HG03439 (cell line): ENCODE measurements around the gene RHOF.
"Not testable (repeated sequence)": the region's sequence is repeated elsewhere in the genome, so short reads cannot be mapped to it uniquely, and the experiment has no call there.

Source experiments
- ATAC-seq: cut with Tn5 transposase; IDR thresholded peaks from one replicate; pipeline ENCODE4 v1.9.1; 2021; ENCODE audit warnings: mild to moderate bottlenecking, moderate library complexity; ENCODE audit not compliant: unreplicated experiment

Gene RHOF

DNA sequence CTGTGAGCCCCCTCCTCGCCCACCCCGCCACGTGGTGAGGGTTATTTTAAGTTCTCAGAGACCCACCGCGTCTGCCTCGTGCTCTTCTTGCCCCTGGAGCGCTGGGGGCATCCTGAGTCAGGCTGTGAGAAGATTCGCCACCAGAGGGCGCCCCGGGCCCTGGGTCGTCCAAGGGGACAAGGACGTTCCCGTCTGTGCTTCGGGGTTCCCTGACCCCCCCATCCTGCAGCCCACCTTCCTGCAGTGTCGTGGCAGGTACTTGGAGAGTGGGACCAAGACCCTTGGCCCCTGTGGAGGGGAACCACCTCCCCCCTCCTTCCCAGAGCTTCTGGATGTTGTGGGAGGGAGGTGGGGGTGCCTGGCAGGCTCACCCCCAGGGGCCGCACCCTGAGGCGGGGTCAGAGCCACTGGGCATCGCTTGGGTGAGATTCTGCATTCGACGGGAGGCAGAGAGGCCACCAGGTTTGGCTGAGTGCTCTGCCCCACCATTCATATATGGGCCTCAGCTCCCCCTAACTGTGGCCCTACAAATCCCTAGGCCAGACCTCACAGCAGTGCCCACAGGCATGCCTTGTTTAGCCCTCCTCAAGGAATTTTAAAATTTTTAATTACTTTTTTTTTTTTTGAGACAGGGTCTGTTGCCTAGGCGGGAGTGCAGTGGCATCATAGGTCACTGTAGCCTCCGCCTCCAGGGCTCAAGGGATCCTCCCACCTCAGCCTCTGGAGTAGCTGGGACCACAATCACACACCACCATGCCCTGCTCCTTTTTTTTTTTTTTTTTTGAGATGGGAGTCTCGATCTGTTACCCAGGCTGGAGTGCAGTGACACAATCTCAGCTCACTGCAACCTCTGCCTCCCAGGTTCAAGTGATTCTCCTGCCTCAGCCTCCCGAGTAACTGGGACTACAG lies 17.0 kb downstream of the RHOF start:
- ATAC-seq = no peak

DNA sequence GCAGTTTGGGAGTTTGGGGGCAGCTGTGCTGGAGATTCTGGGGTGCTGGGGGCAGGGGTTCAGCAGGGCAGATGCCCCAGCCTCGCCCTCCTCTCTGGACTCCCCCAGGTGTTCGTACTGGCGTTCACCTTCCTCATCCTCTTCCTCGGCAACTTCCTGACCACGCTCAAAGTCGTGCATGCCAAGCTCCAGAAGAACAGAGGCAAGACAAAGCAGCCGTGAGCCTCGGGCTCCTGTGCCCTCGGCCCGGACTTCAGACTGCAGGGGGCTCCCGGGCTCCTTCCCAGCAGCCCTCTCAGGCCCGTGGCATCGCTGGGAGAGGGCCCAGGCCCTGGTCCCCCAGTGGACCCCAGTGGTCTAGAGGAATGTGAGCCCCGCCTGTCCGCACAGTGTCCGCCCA lies 18.0 kb downstream of the RHOF start:
- ATAC-seq = no peak

DNA sequence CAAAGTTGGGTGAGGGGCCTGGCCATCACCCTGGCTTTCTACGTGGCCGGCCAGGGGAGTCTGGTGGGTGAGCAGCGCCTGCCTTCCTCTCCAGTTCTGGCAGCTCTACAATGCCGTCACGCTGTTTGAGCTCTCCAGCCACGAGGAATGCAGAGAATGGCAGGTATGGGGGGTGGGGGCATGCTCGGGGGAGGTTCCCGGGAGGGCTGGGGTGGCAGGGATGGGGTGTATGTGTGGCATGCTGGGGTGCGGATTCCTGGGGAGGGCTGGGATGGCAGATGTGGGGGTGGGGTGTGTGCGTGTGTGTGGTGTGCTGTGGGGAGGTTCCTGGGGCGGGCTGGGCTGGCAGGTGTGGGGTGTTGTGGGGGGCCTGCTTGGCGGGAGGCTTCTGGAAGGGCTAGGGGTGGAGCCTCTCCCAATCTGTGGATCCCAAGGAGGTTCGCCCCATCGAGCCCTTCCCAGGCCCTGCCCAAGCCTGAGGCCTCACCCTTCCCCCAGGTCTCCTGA lies 18.5 kb downstream of the RHOF start:
- ATAC-seq = no peak

DNA sequence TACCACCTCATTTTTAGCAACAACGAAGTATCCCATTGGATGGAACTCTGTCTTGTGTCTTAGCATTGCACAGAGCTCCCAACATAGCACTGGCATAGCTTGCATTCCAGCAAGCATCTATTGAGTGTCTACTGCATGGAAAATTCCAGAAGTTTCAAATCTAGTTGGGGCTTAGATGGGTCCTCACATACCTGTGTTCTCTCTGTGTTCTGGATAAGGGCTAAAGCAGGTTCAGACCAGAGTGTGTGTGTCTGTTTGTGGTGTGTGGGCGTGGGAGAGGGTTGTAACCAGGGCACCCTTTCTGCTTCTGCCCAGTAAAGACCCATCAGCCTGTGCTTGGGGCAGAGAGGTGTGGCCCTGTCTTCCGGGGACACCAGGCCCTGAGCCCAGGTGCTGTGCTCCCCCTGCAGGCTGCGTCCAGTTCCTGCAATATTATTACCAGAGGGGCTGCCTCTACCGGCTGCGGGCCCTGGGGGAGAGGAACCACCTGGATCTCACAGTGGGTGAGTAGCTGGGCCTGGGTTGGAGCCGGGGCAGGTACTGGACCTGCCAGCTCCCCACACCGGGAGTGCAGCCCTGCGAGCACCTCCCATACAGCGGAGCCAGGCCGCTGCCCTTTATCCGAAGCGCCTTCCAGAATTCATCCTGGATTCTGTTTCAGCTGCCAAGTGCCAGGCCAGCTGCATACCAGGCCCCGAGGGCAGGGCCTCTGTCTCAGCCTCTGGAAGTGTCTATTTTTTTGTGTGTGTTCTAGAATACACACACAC lies 20.3 kb downstream of the RHOF start:
- peak; percentile 56 for ATAC-seq

DNA sequence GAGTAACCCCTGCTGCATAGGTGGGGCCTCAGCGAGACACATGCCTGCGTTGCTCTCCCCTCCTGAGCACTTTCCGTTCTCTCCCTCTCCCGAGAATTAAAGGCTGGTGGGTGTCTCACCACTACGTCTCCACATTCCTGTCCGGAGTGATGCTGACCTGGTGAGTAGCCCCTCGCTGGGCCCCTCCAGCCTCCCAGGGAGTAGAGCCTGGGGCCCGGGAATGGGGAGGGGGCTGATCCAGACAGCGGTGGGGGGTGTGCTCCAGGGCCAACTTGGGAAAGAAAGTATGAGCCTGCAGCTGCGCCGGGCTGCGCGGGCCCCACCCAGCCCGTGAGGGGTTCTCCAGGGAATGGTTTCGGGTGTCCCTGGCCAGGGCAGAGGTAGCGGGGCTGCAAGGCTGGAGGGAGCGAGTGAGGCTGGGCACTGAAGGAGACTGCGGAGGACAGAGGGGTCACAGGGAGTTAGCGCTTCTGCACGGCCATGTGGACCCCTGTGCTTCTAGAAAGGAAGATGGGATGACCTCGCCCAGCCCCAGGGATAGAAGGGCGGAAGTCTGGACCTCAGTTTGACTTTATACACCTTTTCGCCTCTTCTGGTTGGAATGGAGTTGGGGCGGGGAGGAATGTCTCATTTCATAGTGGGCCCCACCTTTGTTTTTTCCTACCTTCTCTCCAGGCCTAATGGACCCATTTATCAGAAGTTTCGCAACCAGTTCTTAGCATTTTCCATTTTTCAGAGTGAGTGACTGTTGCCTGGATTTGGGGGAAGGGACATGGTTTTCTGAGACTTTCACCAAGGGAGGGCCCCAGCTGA lies 22.5 kb downstream of the RHOF start:
- no peak for ATAC-seq

DNA sequence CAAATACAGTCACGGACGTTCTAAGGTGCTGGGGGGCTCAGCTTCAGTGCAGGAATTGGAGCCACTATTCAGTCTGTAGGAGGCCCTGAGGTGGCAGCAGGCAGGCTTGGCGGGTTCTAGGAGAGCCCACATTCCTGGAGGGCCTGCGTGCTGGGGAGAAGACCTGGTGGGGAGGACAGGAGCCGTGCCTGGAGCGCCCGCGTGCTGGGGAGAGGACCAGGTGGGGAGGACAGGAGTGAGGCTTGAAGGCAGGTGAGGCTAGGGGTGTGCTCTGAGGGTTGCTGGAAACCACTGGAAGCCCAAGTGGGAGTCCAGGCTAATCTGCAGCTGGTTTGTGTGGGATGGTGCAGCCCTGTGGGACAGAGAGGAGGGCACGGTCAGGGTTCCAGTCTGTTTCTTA lies 23.1 kb downstream of the RHOF start:
- ATAC-seq = no peak

DNA sequence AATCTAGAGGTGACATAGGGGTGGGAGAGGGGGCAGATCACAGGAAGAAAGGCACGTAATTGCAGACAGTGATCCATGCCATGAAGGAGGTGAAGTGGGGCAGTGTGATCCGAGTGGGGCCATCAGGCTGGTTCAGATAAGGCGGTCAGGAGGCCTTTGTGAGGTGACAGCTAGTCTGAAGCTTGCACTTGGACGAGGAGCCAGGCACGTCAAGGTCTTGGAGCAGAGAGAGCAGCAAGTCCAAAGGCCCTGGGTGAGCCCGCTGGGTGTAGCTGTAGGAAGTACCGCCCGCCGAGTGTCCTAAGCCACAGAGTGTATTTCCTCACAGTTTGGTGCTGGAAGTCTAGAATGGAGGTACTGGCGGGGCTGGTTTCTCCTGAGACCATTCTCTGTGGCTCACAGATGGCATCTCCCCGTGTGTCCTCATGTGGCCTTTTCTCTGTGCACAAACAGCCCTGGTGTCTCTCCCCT lies 23.6 kb downstream of the RHOF start:
- ATAC-seq = no peak

DNA sequence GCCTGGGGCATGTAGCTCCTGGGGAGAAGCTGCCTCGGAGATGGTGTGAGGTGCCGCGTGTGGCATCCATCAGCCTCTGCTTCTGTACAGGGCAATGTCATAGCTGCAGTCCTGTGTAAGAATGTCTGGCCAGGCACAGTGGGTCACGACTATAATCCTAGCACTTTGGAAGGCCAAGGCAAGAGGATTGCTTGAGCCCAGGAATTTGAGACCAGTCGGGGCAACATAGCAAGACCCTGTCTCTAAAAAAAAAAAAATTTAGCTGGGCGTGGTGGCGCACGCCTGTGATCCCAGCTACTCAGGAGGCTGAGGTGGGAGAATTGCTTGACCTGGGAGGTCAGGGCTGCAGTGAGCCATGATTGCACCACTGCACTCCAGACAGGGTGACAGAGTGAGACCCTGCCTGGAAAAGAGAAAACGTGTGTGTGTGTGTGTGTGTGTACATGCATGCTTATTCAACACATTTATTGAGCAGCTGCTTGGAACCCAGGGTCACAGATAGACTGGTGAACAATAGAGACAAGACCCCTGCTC lies 24.1 kb downstream of the RHOF start:
- ATAC-seq = no peak

DNA sequence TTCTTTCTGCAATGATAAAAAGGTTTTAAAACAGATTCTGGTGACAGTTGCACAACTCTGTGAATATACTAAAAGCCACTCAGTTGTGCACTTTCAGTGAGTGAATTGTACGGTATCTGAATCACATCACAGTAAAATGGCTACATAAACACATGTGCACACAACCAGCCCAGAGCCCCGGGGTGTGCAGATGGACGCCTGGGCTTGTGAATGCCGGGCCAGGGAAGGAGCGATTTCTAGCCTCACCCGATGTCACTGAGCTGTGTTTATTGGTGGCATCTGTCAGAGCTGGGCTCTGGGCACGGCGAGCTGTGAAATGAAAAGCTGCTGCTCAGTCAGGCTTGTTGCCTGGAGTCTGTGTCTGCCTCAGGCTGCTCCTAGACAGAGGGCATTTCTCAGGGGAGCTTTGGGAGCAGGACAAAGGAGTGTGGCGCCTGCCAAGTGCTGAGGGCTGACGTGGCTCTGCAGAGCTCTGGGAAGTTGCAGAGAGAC lies 25.9 kb downstream of the RHOF start:
- no peak for ATAC-seq

DNA sequence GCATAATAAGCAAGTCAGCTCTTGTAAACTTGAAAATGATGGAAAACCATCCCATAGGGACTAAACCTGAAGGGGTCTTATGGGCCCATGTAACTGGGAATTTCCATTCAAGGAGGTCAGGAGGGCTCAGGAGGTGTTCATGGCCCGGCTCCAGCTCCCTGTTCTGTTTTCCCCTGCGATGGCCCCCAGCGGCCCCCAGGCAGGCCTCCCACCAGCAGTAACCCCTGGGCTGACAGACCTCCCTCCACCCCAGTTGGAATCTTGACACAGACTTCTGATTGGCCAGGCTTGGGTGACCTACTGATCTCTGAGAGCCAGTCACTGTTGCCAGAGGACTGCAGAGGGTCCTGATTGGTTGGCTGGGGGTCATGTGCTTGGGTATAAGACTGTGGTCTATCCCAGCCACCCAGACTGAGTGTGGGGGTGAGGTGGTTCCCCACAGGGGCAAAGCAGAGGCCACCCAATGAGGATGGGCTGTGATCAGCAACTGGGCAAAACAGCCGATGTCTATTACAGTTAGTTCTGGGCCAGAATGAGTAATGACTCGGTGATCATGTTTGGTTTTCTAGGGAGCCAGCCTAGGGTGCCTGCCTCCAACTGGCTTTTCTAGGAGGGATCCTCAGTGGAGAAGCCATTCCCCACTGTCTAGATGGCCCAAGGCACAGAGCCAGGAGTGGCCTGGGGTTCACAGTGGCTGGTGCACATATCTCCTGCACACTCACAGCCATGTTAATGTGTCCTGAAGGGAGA lies 27.0 kb downstream of the RHOF start:
- no peak for ATAC-seq

DNA sequence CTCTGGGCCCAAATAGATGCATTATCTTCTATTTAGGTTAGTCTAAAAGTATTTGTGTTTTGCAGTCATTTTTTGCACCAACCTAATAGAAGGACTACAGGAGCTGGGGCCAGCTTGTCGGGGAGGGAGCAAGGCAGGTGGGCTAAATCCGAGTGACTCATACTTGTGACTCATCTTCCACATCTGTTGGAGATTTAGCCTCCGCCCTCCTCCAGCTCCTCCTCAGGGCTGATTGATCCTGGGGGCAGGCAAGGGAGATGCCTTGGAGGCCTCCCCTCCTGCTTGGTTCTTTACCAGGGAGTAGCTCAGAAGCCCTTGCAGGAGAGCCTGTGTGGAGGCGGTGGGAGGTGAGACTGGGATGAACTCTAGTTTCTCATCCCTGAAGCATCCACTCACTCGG lies 27.9 kb downstream of the RHOF start:
- no peak for ATAC-seq

DNA sequence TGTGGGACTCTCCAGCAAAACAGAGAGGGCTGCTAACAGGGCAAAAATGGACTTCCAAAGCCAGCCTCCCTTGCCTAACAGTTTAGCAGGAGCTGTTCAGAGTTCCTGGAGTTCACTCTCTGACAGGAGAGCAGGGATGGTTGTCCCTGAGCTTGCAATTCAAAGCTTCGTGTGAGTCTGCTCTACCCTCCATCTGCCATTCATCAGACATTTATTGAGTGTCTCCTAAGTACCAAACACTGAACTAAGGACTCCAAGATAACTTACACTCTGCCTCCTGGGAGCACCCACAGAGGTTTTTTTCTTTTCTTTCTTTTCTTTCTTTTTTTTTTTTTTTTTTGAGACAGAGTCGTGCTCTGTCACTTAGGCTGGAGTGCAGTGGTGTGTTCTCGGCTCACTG lies 28.7 kb downstream of the RHOF start:
- no peak for ATAC-seq

DNA sequence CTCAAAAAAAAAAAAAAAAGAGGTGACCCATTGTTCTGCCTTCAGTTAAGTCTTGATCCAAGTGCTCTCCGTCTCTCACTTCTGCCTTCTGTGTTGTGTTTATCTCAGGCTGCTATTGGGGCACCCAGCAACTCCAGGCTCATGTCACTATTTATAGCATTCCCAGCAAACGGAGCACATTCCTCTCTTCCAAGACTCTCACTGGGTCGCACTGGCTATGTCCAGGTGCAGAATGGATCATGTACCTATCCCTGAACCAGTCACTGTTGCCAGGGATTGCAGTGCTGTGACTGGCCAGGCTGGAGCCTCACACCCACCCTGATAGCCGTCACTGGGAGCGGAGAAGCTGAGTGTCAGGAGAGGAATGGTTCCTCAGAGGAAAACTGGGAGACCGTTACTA lies 31.2 kb downstream of the RHOF start:
- ATAC-seq = no peak

DNA sequence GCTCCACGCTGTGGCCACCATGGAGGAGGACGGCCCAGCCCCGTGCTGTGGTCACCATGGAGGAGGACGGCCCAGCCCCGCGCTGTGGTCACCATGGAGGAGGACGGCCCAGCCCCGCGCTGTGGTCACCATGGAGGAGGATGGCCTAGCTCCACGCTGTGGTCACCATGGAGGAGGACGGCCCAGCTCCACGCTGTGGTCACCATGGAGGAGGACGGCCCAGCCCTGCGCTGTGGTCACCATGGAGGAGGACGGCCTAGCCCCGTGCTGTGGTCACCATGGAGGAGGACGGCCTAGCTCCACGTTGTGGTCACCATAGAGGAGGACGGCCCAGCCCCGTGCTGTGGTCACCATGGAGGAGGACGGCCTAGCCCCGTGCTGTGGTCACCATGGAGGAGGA lies 35.0 kb downstream of the RHOF start:
- not testable (repeated sequence) for ATAC-seq

DNA sequence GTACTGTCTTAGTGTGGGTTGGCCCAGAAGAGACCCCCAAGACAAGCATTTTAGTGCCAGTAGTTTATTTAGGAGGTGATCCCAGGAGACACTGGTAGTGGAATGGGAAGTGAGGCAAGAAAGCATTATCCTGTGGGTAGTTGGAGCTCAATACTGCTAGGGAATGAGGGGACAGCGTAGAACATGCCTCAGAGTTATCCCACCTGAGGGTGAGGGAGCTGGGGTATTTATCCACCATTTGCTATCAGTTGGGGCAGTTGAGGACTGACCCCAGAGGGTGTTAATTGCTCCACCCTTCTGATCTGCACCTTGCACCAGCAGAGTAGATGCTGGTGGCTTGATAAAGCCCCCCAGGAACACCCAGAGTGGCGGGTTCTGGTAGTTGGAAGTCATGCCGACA lies 37.9 kb downstream of the RHOF start:
- ATAC-seq = no peak

DNA sequence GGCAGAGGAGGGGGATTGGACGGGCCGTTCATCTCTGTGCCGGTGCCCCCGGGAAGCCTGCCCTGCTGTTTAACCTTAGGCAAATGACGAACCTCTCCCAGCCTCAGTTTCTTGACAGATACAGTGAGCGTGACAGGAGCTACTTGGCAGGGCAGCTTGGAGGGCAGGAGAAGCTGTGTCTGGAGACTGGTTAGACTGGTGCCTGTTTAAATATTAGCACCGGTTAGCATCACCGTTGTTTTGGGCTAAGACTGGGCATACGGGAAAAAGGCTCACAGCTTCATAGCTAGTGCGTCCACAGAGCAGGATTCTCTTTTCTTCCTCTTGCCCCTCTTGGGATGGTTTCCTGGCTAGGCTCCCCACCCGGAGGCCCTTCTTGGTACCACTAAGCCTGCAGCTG lies 38.7 kb downstream of the RHOF start:
- ATAC-seq = no peak

DNA sequence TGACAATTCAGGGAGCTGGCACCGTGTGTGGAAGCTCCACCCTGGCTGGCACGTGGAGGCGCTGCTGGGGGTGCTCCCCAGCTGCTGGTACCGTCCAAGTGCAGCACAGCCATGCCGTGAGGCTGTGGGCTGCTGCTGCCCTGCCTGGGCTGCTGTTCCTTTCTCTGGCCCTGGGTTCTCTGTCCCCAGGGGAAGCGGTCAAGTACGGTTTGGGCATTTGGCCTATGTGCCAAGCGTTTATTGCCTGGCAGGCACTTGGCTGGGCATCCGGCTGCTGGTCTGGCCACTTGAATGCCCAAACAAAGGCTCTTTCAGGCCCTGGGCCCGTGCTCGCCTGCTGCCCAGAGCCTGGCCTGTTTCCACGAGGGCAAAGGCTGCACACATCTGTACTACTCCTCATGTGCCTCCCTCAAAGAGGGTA lies 39.6 kb downstream of the RHOF start:
- ATAC-seq = no peak

DNA sequence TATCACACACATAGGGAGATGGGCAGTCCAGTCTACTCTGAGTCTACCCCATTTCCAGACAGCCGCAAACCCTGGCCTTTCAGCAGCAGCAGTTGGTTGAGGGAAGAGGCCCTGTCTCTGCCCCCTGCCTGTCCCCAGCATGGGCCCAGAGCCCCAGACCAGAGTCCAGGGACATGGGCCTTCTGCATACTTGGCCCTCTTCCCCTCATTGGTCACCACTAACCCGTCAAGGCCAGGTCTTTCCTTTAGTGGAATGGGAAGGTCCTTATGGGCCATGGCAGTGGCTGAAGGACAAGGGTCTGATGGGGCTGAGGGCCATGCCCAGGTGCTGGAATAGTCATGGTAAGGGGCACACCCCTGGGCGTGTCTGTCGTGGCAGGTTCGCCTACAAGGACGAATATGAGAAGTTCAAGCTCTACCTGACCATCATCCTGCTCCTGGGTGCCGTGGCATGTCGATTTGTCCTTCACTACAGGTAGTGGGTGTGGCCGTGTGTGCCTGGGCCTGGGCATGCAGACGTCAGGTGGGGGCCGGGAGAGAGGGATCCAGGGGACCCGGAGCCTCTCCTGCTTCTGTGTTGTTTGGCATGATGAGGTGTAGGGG lies 41.6 kb downstream of the RHOF start:
- ATAC-seq = no peak

DNA sequence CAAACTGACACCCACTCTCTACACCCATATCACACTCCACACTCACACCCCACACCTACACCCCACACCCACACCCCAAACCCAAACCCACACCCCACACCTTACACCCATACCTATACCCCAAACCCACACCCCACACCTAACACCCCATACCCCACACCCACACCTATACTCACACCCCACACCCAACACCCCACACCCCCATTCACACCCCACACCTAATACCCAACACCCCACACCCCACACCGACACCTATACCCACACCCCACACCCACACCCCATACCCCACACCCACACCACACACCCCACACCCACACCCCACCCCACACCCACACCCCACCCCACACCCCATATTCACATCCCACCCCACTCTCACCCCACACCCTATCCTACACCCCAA lies 42.5 kb downstream of the RHOF start:
- ATAC-seq = no peak
